SK-N-DZ (cell line): ENCODE results near the gene SLC16A5.
"Not testable (repeated sequence)": the region's sequence is repeated elsewhere in the genome, so short reads cannot be mapped to it uniquely, and the experiment has no call there.

Source experiments
- DNase-seq: peaks from one replicate; pipeline ENCODE4 v3.0.0-alpha.2; 2015; ENCODE audit warnings: low spot score

Gene SLC16A5

GRCh38 chr17:75110234-75110937, 22.6 kb downstream of the SLC16A5 start:
- no peak for DNase-seq

GRCh38 chr17:75111777-75112335, 24.1 kb downstream of the SLC16A5 start:
- no peak for DNase-seq

GRCh38 chr17:75113798-75114551, 26.2 kb downstream of the SLC16A5 start:
- DNase-seq = peak; percentile 87

- DNase-seq = no peak
Observed at GRCh38 chr17:75114552-75115314, 27.0 kb downstream of the SLC16A5 start.

- no peak for DNase-seq
Observed at GRCh38 chr17:75115555-75115954, 27.8 kb downstream of the SLC16A5 start.

- DNase-seq = no peak
Observed at GRCh38 chr17:75116737-75117136, 29.0 kb downstream of the SLC16A5 start.

GRCh38 chr17:75118307-75118706, 30.6 kb downstream of the SLC16A5 start:
- no peak for DNase-seq

GRCh38 chr17:75124041-75124818, 36.5 kb downstream of the SLC16A5 start:
- no peak for DNase-seq

- DNase-seq = no peak
Observed at GRCh38 chr17:75124819-75125162, 37.0 kb downstream of the SLC16A5 start.

- DNase-seq = no peak
Observed at GRCh38 chr17:75125984-75126383, 38.2 kb downstream of the SLC16A5 start.

- DNase-seq = no peak
Observed at GRCh38 chr17:75126954-75127353, 39.2 kb downstream of the SLC16A5 start.

GRCh38 chr17:75127936-75128335, 40.2 kb downstream of the SLC16A5 start:
- DNase-seq = not testable (repeated sequence)

- no peak for DNase-seq
Observed at GRCh38 chr17:75128694-75129505, 41.1 kb downstream of the SLC16A5 start.

- DNase-seq = no peak
Observed at GRCh38 chr17:75129576-75129975, 41.8 kb downstream of the SLC16A5 start.

- no peak for DNase-seq
Observed at GRCh38 chr17:75130059-75130631, 42.4 kb downstream of the SLC16A5 start.

- DNase-seq = peak; percentile 84
Observed at GRCh38 chr17:75130632-75131277, 43.0 kb downstream of the SLC16A5 start.

- peak; percentile 88 for DNase-seq
Observed at GRCh38 chr17:75131278-75132017, 43.7 kb downstream of the SLC16A5 start, which contains the start of gene NT5C. Gene NT5C (minus strand): TSS chr17:75131742. CDS start chr17:75131707, 35 bp downstream.
